GM23338 (cell line): ENCODE results near the gene NKD1.

Source experiments
- CREB1 ChIP-seq: fragments of 250-450 bp; sonication (Bioruptor Pico); IDR thresholded peaks from 2 replicates; pipeline ENCODE4 v1.5.0; 2020; ENCODE audit warnings: low read depth, mild to moderate bottlenecking, moderate library complexity
- CTCF ChIP-seq, 2 experiments: fragments of 200-600 bp in 1 of 2; sonication (generic) in 1 of 2; conservative IDR thresholded peaks; 2 replicates each; pipeline versions ENCODE4 v1.5.1 to v1.6.1; 2016 to 2017; ENCODE audit warnings: antibody characterized with exemption in 2 of 2, low read depth in 2 of 2, mild to moderate bottlenecking in 2 of 2, moderate library complexity in 1 of 2
- ETS1 ChIP-seq: IDR thresholded peaks from 2 replicates; pipeline ENCODE4 v1.6.1; 2016; ENCODE audit warnings: antibody characterized with exemption
- EZH2 ChIP-seq: fragments of 200-600 bp; sonication (generic); IDR thresholded peaks from one replicate; pipeline ENCODE4 v1.8.0; 2017; ENCODE audit warnings: antibody characterized with exemption, mild to moderate bottlenecking, low read depth; ENCODE audit not compliant: unreplicated experiment
- EZH2phosphoT487 ChIP-seq: fragments of 200-600 bp; sonication (generic); IDR thresholded peaks from one replicate; pipeline ENCODE4 v1.8.1; 2018; ENCODE audit warnings: antibody characterized with exemption; ENCODE audit not compliant: unreplicated experiment
- JUNB ChIP-seq: IDR thresholded peaks from one replicate; pipeline ENCODE4 v1.6.1; 2016; ENCODE audit warnings: antibody characterized with exemption; ENCODE audit not compliant: unreplicated experiment
- NANOG ChIP-seq: IDR thresholded peaks from 2 replicates; pipeline ENCODE4 v1.6.1; 2016; ENCODE audit warnings: antibody characterized with exemption, borderline replicate concordance
- POLR2AphosphoS5 ChIP-seq: IDR thresholded peaks from 2 replicates; pipeline ENCODE4 v1.6.1; 2016; ENCODE audit warnings: antibody characterized with exemption, low read depth
- REST ChIP-seq: IDR thresholded peaks from one replicate; pipeline ENCODE4 v1.6.1; 2018; ENCODE audit warnings: antibody characterized with exemption; ENCODE audit not compliant: unreplicated experiment
- STAT1 ChIP-seq: IDR thresholded peaks from one replicate; pipeline ENCODE4 v1.6.1; 2016; ENCODE audit warnings: antibody characterized with exemption; ENCODE audit not compliant: unreplicated experiment
- ZNF114 ChIP-seq: fragments of 250-450 bp; sonication (Bioruptor Pico); IDR thresholded peaks from 2 replicates; pipeline ENCODE4 v1.5.0; 2020; ENCODE audit warnings: mild to moderate bottlenecking, moderate library complexity
- ZNF331 ChIP-seq: fragments of 250-450 bp; sonication (Bioruptor Pico); IDR thresholded peaks from 2 replicates; pipeline ENCODE4 v1.5.0; 2020; ENCODE audit warnings: low read depth, mild to moderate bottlenecking, moderate library complexity
- ZNF462 ChIP-seq: fragments of 250-450 bp; sonication (Bioruptor Pico); IDR thresholded peaks from 2 replicates; pipeline ENCODE4 v1.5.0; 2020; ENCODE audit warnings: mild to moderate bottlenecking, moderate library complexity

GRCh38 chr16:50517450-50518252 is 30.5 kb upstream of the NKD1 start:
- TF ChIP-seq CTCF (conservative IDR thresholded peaks at IDR 0.05; ENCODE audit: low read depth in 2 of 2), result no peak
- TF ChIP-seq EZH2, result no peak
- TF ChIP-seq POLR2AphosphoS5, result no peak
- TF ChIP-seq ZNF331 (CRISPR knock-in tag), result no peak
- no peak for TF ChIP-seq JUNB
- TF ChIP-seq EZH2phosphoT487, result no peak
- TF ChIP-seq ETS1, result no peak
- no peak for TF ChIP-seq NANOG
- TF ChIP-seq REST, result no peak
- no peak for TF ChIP-seq STAT1
- no peak for TF ChIP-seq CREB1 (CRISPR knock-in tag)
- no peak for TF ChIP-seq ZNF114 (CRISPR knock-in tag)
- TF ChIP-seq ZNF462, result no peak
